BLaER1 treated with 17β-estradiol and CSF1 and Interleukin-3, amounts not matched to agents 10 nM and 100 nM (cell line): Measurements from ENCODE around the gene FOXG1.

ENCODE experiments used
- H3K27ac ChIP-seq, 11 experiments: shearing (Covaris generic); formaldehyde crosslinking; 2 replicates each; pipeline ENCODE4 v1.8.1; 2022
- H3K27me3 ChIP-seq, 11 experiments: shearing (Covaris generic); formaldehyde crosslinking; 2 replicates each; pipeline ENCODE4 v1.8.1; 2022
- H3K36me3 ChIP-seq, 11 experiments: shearing (Covaris generic); formaldehyde crosslinking; 2 replicates each; pipeline ENCODE4 v1.8.1; 2022
- H3K4me1 ChIP-seq, 10 experiments: shearing (Covaris generic); formaldehyde crosslinking; 2 replicates each; pipeline ENCODE4 v1.8.1; 2022
- H3K4me2 ChIP-seq, 11 experiments: shearing (Covaris generic); formaldehyde crosslinking; 2 replicates each; pipeline ENCODE4 v1.8.1; 2022
- H3K4me3 ChIP-seq, 10 experiments: shearing (Covaris generic); formaldehyde crosslinking; 2 replicates each; pipeline ENCODE4 v1.8.1; 2022
- H3K9ac ChIP-seq, 11 experiments: shearing (Covaris generic); formaldehyde crosslinking; 2 replicates each; pipeline ENCODE4 v1.8.1; 2022
- H3K9me3 ChIP-seq, 11 experiments: shearing (Covaris generic); formaldehyde crosslinking; replicated peaks in 1 of 11; 2 replicates each; pipeline ENCODE4 v1.8.1; 2022
- H4K20me1 ChIP-seq, 11 experiments: shearing (Covaris generic); formaldehyde crosslinking; 2 replicates each; pipeline ENCODE4 v1.8.1; 2022
- Cebpa-rat ChIP-seq, 11 experiments: shearing (Covaris generic); IDR thresholded peaks; 2 replicates each; pipeline ENCODE4 v1.8.1; 2022

Gene FOXG1

DNA sequence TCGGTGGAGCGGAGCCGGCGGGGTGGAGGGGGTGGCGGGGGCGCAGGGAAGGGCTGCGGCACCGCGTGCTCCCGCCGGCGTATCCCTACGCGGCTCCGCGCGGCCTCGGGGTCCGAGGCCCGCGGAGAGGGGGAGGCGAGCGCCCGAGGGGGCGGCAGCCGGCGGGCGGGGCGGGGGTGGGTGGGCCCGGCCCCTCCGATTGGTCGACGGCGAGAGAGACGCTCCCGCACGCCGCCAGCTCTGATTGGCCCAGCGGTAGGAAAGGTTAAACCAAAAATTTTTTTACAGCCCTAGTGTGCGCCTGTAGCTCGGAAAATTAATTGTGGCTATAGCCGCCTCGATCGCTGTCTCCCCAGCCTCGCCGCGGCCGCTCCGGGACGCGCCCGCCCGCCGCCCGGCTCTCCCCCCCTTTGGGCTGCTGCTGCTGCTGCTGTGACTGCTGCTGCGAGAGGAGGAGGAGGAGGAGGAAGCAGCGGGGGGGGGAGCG is at the start of gene FOXG1:
TSS of gene FOXG1 (plus strand) at position 319 of the 487 bp plus-strand sequence. CDS start 493 bp downstream, outside the sequence.
- H3K4me1 ChIP-seq = no peaks in the 10 kb centered on the region
- no peak for TF ChIP-seq Cebpa-rat (IDR thresholded peaks at IDR 0.05)
- H3K27ac ChIP-seq = no peak within 1 kb of the TSS
- H3K27me3 ChIP-seq = peaks cover 44 to 81% (median 66%) of the 10 kb centered on the region in 11 experiments
- H3K9me3 ChIP-seq = peaks cover 12 to 27% (median 22%) of the 10 kb centered on the region in 11 experiments
- H3K4me3 ChIP-seq = no peak within 1 kb of the TSS
- H3K4me2 ChIP-seq = no peak within 1 kb of the TSS
- H4K20me1 ChIP-seq = no peaks in the 10 kb centered on the region
- no peaks in the 10 kb centered on the region for H3K36me3 ChIP-seq
- H3K9ac ChIP-seq = no peak within 1 kb of the TSS

DNA sequence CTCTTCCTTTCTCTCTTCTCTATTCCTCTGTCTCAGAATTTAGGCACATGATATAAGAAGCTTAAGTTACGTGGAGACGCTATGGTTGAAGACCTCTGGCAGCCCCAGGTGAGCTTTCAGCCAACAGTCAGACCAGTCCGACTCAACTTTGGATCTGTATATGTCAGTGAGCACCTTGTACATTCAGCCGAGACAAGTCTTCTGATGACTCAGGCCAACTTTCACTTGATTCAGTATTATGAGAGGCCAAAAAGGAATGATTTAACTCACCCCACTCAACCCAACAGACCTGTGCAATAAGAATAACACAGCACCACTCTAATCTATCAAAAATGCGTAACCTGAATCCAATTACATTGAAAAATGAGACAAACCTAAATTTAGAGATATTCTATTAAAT is 47.5 kb upstream of the FOXG1 start:
- Histone ChIP-seq H3K27me3 (no peaks in the 10 kb centered on the region), H3K9ac (no peak overlapping the region), H4K20me1 (no peaks in the 10 kb centered on the region), H3K9me3 (no peaks in the 10 kb centered on the region), H3K4me2 (no peak overlapping the region), H3K4me3 (no peak overlapping the region), H3K4me1 (no peaks in the 10 kb centered on the region), H3K36me3 (no peaks in the 10 kb centered on the region), H3K27ac (no peak overlapping the region)
- no peak for TF ChIP-seq Cebpa-rat (IDR thresholded peaks at IDR 0.05)

DNA sequence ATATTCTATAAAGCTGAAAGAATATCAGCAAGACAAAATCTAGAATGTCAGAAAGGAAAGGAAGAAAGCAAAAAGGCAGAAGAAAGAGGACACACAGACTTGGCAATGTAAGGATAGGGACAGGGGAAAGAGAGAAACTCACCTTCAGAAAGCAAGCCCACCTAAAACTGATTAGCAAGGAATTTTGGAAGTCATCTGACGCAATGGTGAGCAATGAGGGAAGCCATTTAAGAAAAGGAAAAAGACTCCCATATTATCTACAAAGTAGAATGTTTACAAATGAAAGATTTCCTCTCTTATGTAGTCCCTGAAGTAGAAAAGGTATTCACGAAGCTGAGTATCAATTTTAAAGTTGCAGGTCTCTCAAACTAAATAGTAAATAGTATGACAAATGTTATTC is 35.2 kb upstream of the FOXG1 start:
- Histone ChIP-seq H3K27ac (no peak overlapping the region), H3K4me1 (no peaks in the 10 kb centered on the region), H3K36me3 (no peaks in the 10 kb centered on the region), H3K9me3 (no peaks in the 10 kb centered on the region), H4K20me1 (no peaks in the 10 kb centered on the region), H3K4me2 (no peak overlapping the region), H3K4me3 (no peak overlapping the region), H3K9ac (no peak overlapping the region), H3K27me3 (no peaks in the 10 kb centered on the region)
- TF ChIP-seq Cebpa-rat (IDR thresholded peaks at IDR 0.05) = no peak

DNA sequence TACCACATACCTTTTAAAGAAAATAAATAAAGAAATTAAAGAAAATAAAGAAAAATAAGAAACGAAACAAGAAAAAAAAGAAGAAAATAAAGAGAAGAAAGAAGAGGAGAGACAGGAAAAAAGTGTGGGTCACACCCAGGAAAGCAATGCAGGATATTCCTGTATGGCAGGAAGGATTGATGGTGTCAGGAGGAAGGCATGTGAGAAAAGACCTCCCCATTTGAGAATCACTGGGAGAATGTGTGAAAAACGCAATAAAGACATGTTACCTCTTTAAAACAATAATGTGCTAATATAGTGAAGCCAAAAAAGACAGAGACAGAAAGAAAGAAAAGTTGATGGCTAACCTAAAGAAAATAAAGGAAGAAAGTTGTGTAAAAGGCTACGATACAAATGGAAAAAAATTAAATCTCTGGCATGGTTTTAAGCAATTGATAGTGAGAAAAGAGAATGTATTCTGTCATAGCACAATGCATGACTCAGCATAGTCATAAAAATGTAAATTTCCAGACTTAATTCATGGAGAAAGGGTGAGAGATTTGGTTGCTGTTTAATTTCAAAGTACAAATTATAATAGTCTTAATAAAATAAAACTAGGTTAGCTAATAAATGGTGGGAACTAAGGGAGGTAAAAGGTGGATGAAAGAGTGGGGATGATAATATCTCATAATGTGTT is 24.3 kb upstream of the FOXG1 start:
- H3K27ac ChIP-seq = no peak overlapping the region

DNA sequence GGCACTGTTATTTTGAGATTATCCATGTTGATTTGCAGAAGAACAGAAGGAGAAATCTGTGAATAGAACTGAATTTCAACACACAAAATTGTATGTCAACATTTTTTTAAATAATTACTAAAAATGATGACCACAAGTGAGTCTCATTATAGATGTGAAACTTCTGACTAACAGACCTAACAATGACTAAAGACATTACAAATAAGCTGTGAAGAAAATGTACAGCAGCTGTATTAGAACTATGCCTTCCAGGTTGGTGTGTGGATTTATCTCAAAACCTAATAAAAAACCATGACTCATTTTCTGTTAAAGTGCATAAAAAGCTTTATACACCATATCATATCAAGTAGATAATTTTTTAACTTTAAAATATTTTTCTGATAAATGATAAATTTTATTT is 22.5 kb upstream of the FOXG1 start:
- Histone ChIP-seq H3K36me3 (no peaks in the 10 kb centered on the region), H3K9me3 (peaks cover 0 to 8% (median 0%) of the 10 kb centered on the region in 11 experiments; a peak in 4 of 22 replicates), H3K4me2 (peak overlapping the region in 1 of 11 experiments; percentile 17; a peak in 1 of 22 replicates), H3K9ac (no peak overlapping the region), H3K4me3 (no peak overlapping the region), H3K4me1 (peaks cover 0 to 11% (median 0%) of the 10 kb centered on the region in 10 experiments; a peak in 2 of 20 replicates), H4K20me1 (no peaks in the 10 kb centered on the region), H3K27me3 (no peaks in the 10 kb centered on the region), H3K27ac (no peak overlapping the region)
- TF ChIP-seq Cebpa-rat (IDR thresholded peaks at IDR 0.05) = no peak

More for the DNA sequence above, 24.3 kb upstream of the FOXG1 start:
- no peak for TF ChIP-seq Cebpa-rat (IDR thresholded peaks at IDR 0.05)
- no peaks in the 10 kb centered on the region for H3K36me3 ChIP-seq
- H3K4me1 ChIP-seq = peaks cover 0 to 11% (median 0%) of the 10 kb centered on the region in 10 experiments; a peak in 2 of 20 replicates
- peaks cover 0 to 7% (median 0%) of the 10 kb centered on the region in 11 experiments; a peak in 4 of 22 replicates for H3K9me3 ChIP-seq
- H3K9ac ChIP-seq = no peak overlapping the region
- H3K27me3 ChIP-seq = no peaks in the 10 kb centered on the region
- H3K4me2 ChIP-seq = no peak overlapping the region
- H3K4me3 ChIP-seq = no peak overlapping the region
- no peaks in the 10 kb centered on the region for H4K20me1 ChIP-seq

DNA sequence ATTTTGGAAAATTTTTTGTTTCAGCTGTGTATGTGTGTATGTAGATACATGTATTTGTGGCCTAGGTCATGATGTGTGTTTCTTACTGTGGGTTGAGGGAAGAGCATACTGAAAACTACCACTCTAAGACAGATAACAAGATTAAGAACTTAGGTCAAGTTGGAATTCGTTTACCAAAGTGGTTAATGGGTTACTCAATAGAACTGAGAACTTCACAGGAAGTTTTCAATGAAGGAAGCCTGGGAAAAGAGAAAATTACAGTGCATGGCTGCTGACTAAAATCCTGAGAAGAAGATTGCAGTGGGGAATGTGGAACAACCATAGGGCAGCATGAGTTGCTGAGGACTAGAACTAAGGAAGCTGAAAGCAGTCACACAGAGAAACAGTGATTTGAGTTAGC is 21.4 kb upstream of the FOXG1 start:
- no peak overlapping the region for H3K9ac ChIP-seq
- H3K9me3 ChIP-seq = peaks cover 0 to 8% (median 0%) of the 10 kb centered on the region in 11 experiments; a peak in 4 of 22 replicates
- no peaks in the 10 kb centered on the region for H4K20me1 ChIP-seq
- no peak overlapping the region for H3K27ac ChIP-seq
- H3K36me3 ChIP-seq = no peaks in the 10 kb centered on the region
- H3K4me1 ChIP-seq = peaks cover 0 to 11% (median 0%) of the 10 kb centered on the region in 10 experiments; a peak in 2 of 20 replicates
- no peak for TF ChIP-seq Cebpa-rat (IDR thresholded peaks at IDR 0.05)
- H3K4me3 ChIP-seq = no peak overlapping the region
- H3K4me2 ChIP-seq = no peak overlapping the region
- no peaks in the 10 kb centered on the region for H3K27me3 ChIP-seq

DNA sequence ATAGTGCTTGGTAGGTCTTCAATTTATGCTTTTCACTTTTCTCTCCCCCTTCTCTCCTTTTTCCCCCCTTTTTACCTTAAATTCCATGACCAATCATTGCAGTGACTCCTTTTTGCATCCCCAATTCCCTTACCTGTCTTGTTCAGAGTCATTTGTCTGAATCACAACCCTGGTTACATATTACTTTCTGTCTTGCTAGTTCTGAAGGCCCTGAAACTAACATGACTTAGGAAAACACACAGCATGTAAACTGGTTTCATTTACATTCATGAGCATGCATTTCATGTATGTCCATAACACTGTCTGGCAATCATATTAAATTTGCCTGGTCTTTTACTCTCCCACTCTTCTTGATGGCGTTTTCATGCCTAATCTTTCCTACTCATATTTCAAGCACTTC is 20.3 kb upstream of the FOXG1 start:
- H3K4me3 ChIP-seq = no peak overlapping the region
- H3K9me3 ChIP-seq = peaks cover 0 to 8% (median 0%) of the 10 kb centered on the region in 11 experiments; a peak in 4 of 22 replicates
- TF ChIP-seq Cebpa-rat (IDR thresholded peaks at IDR 0.05) = no peak
- H3K27me3 ChIP-seq = no peaks in the 10 kb centered on the region
- no peaks in the 10 kb centered on the region for H3K36me3 ChIP-seq
- no peak overlapping the region for H3K9ac ChIP-seq
- no peak overlapping the region for H3K27ac ChIP-seq
- no peak overlapping the region for H3K4me2 ChIP-seq
- H3K4me1 ChIP-seq = peaks cover 0 to 11% (median 0%) of the 10 kb centered on the region in 10 experiments; a peak in 2 of 20 replicates
- H4K20me1 ChIP-seq = no peaks in the 10 kb centered on the region

DNA sequence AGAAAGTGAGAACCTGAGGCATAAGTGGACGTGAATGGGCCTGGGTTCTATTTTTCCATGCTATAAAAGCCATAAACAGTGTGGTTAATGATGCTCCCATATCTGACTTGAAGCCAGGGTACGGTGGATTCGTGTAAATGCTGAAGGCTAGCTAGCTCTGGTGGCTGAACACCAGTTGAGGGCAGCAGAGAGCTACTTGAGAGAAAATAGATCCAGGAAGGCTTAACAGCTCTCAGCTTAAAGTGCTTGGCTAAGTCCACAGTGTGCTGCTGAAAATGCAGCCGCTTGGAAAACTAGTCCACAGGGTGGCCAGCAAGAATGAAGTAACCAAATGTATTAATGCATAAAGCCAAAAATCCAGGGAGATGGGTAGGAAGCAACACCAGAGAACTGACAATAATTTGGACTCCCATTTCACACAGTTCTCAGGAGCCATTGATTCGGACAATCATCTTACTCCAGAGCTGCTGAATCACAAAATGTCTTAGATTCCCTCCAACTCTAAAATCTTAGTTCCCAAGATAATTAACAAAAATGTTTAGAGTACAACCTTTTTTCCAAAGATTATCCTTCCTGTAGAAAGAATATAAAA is 15.0 kb upstream of the FOXG1 start:
- H3K36me3 ChIP-seq = no peaks in the 10 kb centered on the region
- H4K20me1 ChIP-seq = peaks cover 0 to 5% (median 0%) of the 10 kb centered on the region in 11 experiments; a peak in 3 of 22 replicates
- no peak overlapping the region for H3K27ac ChIP-seq
- H3K9me3 ChIP-seq = peaks cover 0 to 8% (median 0%) of the 10 kb centered on the region in 11 experiments; a peak in 4 of 22 replicates
- TF ChIP-seq Cebpa-rat (IDR thresholded peaks at IDR 0.05) = no peak
- H3K4me2 ChIP-seq = no peak overlapping the region
- no peak overlapping the region for H3K9ac ChIP-seq
- H3K4me1 ChIP-seq = 0 out of 20 replicates have a peak, but pooled peaks cover 0 to 4% (median 0%) of the 10 kb centered on the region in 10 experiments
- no peak overlapping the region for H3K4me3 ChIP-seq
- H3K27me3 ChIP-seq = peaks cover 22 to 24% (median 23%) of the 10 kb centered on the region in 11 experiments

DNA sequence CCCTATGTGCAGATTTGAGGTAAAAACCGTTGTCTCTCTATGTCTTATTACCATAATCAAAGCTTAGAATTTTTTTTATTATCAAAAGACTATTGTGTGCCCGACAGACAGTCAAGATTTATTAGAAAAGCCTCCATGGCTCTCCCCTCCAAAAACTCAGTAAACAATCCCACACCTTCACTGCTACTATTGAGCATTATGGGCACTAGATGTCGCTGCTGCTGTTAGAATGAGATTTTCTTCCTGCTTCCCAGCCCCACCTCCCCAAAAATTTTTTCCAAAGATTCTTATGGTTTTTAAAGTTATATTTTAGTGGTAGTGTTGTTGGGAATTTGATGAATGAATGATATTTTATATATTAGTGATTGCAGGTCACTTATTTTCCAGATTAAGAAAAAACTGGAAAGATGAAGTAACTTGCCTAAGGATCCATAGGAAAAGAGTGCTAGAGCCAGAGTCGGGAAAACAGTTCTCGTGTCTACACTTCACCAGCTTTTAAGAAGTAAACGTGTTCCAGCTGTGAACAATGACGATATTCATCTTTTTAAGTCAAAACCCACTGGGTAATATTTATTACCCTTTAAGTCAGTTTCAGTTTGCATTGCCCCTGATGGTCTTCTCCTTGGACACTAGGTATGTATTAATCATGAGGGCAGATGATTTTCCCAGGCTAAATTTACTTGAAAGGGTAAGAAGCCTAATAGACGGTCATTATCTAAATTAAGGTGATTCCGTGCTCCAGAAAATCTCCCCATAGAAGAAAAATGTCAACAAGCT is 12.2 kb upstream of the FOXG1 start:
- Histone ChIP-seq H3K27me3 (peaks cover 51 to 52% (median 52%) of the 10 kb centered on the region in 11 experiments), H4K20me1 (peaks cover 0 to 17% (median 0%) of the 10 kb centered on the region in 11 experiments; a peak in 4 of 22 replicates), H3K4me3 (no peak overlapping the region), H3K4me1 (0 out of 20 replicates have a peak, but pooled peaks cover 0 to 4% (median 0%) of the 10 kb centered on the region in 10 experiments), H3K9ac (no peak overlapping the region), H3K9me3 (peaks cover 0 to 15% (median 7%) of the 10 kb centered on the region in 11 experiments; a peak in 15 of 22 replicates), H3K4me2 (no peak overlapping the region; a peak in 1 of 22 replicates), H3K27ac (no peak overlapping the region), H3K36me3 (no peaks in the 10 kb centered on the region)
- no peak for TF ChIP-seq Cebpa-rat (IDR thresholded peaks at IDR 0.05)
